HG03354 (cell line): ENCODE results near the gene SENP5.

Source experiments
- ATAC-seq: cut with Tn5 transposase; IDR thresholded peaks from one replicate; pipeline ENCODE4 v1.9.1; 2021; ENCODE audit warnings: mild to moderate bottlenecking; ENCODE audit not compliant: unreplicated experiment, poor library complexity, severe bottlenecking

The SENP5 gene

DNA sequence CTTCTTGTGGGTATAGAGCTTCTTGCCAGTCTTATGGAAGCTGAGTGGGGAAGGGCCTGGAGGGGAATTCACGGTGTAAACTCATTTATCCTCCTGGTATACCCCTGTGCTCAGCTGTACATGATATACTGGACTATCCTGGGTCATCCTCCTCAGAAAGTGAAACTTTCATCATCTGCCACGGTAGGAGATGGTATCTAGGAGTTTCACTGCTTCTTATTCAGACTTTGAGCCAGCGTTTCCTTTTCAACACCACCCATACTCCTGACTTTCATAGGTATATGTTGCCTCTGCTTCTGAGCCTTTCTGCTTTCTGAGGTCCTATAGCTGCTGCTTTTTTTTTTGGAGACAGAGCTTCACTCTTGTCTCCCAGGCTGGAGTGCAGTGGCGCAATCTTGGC lies 15.6 kb downstream of the SENP5 start:
- no peak for ATAC-seq

- no peak for ATAC-seq
Measured at GRCh38 chr3:196886144-196886543, 18.4 kb downstream of the SENP5 start.

- ATAC-seq = no peak
Measured at GRCh38 chr3:196889844-196890708, 22.4 kb downstream of the SENP5 start.

GRCh38 chr3:196894557-196895295 lies 27.0 kb downstream of the SENP5 start:
- no peak for ATAC-seq

DNA sequence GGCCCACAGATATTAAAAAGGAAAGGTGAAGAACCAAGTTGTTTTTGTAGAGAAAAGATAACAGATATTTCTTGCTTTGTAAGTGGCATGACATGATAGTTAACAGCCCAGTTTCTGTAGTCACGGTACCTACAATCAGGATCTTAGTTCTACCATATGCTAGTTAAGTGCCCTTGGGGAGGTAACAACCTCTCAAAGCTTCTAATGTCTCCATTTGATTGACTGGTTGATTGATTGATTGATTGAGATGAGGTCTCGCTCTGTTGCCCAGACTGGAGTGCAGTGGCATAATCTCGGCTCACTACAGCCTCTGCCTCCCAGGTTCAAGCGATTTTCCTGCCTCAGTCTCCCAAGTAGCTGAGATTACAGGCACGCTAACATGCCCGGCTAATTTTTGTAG lies 28.5 kb downstream of the SENP5 start:
- ATAC-seq = no peak

- no peak for ATAC-seq
Measured at GRCh38 chr3:196901768-196902167, 34.0 kb downstream of the SENP5 start.

DNA sequence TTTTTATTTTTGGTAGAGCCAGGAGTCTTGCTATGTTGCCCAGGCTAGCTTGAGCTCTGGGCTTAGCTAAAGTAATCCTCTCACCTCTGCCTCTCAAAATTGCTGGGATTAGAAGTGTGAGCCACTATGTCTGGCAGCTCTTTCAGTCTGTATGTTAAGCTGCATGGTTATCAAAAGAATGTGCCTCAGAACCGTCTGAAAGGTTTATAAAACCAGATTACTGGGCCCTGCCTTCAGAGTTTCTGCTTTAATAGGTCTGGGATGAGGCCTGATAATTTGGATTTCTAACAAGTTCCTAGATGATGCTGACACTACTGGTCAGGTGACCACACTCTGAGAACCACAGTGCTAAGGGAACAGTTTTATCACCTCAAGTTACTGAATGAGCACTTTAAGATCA lies 34.6 kb downstream of the SENP5 start:
- no peak for ATAC-seq

GRCh38 chr3:196903740-196904139 lies 36.0 kb downstream of the SENP5 start:
- no peak for ATAC-seq

DNA sequence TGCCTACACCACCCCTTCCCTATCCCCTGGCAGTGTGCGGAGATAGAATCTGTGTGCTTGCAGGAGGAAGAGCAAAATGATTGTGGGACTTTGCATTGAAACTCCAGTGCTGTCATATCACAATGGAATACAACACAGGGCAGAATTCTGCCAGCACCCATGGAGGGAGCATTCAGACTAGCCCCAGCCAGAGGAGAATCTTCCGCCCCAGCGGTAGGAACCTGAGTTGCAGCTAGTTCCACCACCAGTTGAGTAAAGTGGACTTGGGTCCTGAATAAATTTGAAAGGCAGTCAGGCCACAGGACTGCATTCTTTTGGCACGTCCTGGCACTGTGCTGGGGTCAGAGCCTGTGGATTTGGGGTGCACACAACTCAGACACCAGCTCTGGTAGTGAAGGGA lies 47.1 kb downstream of the SENP5 start:
- ATAC-seq = no peak

- ATAC-seq = no peak
Measured at GRCh38 chr3:196915375-196915774, 47.7 kb downstream of the SENP5 start.

DNA sequence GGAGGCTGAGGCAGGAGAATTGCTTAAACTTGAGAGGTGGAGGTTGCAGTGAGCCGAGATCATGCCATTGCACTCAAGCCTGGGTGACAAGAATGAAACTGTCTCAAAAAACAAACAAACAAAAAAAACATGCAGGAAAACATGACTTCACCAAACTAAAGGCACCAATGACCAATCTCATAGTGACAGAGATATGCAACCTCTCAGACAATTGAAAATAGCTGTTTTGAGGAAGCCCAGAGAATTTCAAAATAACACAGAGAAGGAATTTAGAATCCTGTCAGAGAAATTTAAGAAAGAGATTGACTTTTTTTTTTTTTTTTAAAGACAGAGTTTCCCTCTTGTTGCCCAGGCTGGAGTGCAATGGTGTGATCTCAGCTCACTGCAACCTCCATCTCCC lies 48.5 kb downstream of the SENP5 start:
- ATAC-seq = no peak

GRCh38 chr3:196916995-196917394 lies 49.3 kb downstream of the SENP5 start:
- no peak for ATAC-seq

GRCh38 chr3:196918968-196919367 lies 51.2 kb downstream of the SENP5 start:
- ATAC-seq = no peak

GRCh38 chr3:196920733-196921132 lies 53.0 kb downstream of the SENP5 start:
- no peak for ATAC-seq

- ATAC-seq = no peak
Measured at GRCh38 chr3:196927571-196928453, 60.1 kb downstream of the SENP5 start.

DNA sequence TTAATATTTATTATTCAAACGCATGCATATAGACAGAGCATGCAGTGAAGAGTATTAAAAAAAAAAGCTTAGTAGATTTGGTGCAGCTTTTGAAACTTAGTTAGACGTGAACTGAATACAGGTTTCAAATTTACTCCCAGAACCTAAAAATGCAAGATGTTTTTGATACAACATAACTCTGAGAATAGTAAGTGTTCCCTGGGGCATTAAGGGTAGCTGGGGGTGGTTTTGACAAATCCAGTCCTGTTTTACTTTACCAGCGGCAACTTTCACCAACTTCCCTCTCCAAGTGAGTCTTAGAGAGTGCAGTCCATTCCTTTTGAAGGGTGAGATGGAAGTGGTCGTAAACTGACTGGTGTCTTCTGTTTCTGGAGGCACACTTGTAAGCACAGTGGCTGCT lies 63.4 kb downstream of the SENP5 start:
- no peak for ATAC-seq

DNA sequence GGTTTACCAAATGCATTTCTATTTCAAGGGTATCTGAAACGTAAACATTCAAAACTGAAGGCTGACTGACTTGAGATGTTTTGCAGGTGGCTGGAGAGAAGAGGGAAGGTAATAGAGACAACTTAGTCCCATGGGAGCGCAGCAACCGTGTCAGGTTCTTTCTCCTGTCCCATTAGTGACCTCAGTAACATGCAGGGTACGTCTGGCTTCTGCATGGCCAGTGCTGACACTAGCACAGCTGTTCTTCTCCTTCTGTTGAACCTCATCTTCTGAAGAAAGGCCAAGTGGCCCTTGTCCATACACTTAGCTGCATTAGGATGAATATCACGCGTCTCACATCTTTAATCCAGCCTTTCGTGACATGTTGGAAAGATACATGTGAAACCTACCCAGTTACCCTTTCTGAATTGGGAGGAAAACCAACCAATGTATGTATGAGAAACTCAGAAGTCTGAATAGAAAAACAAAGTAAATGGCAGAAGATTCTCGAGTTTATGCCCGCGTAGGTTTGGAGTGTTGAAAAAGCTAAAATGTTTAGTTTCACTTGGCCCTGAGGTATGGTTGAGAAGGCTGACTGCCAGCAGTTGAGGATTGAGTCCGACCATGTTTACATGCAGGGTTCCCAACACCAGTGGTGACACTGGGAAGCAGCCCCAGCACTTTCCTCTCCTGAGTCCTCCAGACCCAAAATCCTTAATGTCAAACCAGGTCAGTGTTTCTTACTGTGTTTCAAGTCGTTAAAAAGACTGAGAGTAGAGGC lies 64.3 kb downstream of the SENP5 start:
- no peak for ATAC-seq

- ATAC-seq = no peak
Measured at GRCh38 chr3:196932600-196932999, 64.9 kb downstream of the SENP5 start.

DNA sequence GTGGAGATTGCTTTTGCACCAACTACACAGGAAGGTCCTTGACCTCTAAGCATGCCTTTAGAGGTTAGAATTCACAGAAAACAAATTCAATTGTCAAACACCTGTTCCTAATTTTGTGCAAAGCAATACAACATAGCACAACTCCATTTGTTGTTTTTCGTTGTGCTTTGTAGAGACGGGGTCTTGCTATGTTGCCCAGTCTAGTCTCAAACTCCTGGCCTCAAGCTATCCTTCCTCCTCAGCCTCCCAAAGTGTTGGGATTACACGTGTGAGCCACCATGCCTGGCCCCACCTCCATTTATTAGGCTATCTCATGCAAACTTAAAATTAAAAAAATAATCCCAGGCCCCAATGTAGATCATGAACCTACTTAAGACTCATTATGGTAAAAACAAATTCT lies 68.6 kb downstream of the SENP5 start:
- ATAC-seq = no peak

DNA sequence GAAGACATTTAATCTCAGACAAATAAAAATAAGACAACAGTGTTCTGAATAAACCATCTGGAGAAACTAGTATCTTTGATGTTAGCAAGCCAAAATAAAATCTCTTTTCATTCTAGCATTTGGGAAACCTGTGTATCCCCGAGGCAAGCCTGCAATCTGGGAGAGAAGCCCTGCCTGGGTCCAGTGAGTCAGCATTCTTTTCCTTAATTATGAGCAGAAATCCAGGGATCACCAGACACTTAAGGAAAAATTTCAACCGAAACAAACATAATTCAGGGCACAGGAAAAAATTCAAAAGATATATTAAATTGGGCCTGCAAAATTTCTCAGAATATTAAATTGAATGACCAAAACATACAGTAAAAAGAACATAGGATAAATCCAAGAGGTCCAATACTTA lies 70.4 kb downstream of the SENP5 start:
- no peak for ATAC-seq
